AG09319 (cell line): Measurements from ENCODE around the gene CORT.
"Not testable (repeated sequence)": the region's sequence is repeated elsewhere in the genome, so short reads cannot be mapped to it uniquely, and the experiment has no call there.

Experiments used
- DNase-seq: peaks from one replicate; pipeline ENCODE4 v3.0.0-alpha.2; 2010; ENCODE audit warnings: low read depth; ENCODE audit errors: extremely low read depth
- CTCF ChIP-seq: IDR thresholded peaks from 2 replicates; pipeline ENCODE4 v1.5.1; 2011; ENCODE audit warnings: low read depth, mild to moderate bottlenecking, inconsistent platforms, low read length, moderate library complexity

CORT gene

DNA sequence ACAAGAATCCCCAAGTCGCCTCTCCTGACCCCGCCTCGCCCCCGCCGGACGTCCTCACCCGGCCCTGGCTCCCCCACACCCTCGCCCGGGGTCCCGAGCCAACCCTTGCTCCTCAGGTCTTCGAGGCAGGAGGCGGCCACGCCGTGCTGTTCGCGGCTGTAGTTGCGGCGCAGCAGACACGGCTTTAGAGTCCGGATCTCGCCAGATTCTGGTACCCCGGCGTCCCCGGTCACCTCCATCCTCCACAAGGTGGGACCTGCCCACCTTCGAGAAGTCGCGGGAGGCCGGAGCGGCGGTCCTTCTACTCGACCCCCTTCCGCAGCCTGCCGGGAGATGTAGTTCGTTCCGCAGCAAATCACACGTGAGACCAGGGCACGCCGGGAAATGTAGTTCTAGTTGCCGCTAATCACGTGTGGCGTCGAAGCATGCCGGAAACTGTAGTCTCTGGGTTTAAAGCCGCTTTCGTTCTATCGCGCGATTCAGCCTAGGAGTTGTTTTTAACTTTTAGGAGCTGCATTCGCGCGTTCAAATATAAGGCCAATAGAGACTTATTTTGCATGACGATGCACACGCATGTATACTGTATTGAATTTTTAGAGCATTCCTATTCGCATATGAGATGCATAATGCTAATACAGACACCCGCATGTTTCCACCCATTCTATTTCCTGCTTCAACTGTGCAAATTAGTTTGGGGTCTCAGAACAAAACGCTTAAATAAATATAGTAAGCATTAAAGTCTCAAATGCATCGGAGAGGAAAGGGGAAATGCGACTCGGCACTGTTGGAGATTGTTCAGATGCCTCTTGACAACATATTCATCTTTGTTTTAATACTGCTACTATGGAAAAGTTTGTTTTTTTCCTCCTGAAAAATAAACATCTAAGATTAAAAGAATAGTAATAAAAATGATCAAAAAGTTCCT, 22.7 kb downstream of the CORT start, which contains the start of gene DFFA:
TSS of gene DFFA (minus strand) at position 310 of the 925 bp plus-strand sequence. CDS start at position 239, 71 bp downstream.
- TF ChIP-seq CTCF: no peak

GRCh38 chr1:10473145-10473765, 23.4 kb downstream of the CORT start:
- no peak for DNase-seq
- TF ChIP-seq CTCF: no peak

More for the DNA sequence above, 22.7 kb downstream of the CORT start, which contains the start of gene DFFA:
- DNase-seq: peak; percentile 82

GRCh38 chr1:10474309-10474612, 24.4 kb downstream of the CORT start:
- DNase-seq: not testable (repeated sequence)

- no peak for TF ChIP-seq CTCF
- DNase-seq: peak; percentile 22
Observed at GRCh38 chr1:10474613-10475507, 25.0 kb downstream of the CORT start, which contains the start of gene PEX14. PEX14 (plus strand) TSS chr1:10474950; CDS start chr1:10474967, 17 bp downstream.

DNA sequence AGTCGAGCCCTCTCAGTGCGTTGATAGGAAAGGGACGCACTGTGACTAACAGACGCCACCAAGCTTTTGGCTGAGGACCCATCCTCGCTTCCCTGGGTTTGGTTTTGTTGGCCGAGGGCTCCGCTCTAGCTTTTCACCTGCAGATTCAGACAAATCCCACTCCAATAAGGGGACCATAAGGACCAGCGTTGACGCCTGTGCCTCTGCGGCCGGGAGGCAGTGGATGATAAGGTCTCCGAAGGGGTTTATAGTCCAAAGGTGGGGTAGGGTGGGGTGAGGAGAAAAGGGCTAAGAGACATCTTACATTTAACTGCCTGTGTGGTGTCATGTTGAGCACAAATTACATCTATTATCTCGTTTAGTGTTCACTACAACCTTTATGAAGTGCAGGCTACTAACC, 25.7 kb downstream of the CORT start:
- DNase-seq: no peak
- TF ChIP-seq CTCF: no peak

DNA sequence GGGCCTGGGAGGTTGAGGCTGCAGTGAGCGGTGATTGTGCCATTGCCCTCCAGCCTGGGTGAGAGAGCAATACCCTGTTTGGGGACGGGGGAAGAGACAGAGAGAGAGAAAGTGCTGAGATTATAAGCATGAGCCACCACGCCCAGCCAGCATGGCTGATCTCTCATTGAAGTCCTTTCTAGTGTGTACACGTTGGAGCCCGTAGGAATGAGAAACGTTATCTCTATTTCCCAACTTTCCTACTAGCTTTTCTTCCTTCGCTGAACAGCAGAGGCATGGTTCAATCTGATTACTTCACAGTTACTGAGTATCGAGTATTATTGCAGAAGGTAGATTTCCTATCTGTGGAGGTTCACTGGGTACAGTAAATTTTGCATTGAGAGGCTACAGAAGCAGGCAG, 29.5 kb downstream of the CORT start:
- TF ChIP-seq CTCF: no peak
- DNase-seq: no peak

- no peak for DNase-seq
- TF ChIP-seq CTCF: no peak
Observed at GRCh38 chr1:10480614-10481013, 30.8 kb downstream of the CORT start.
